Stimulated activated naive CD8-positive, alpha-beta T cell treated with anti-CD3 and anti-CD28 coated beads, Interleukin-15, Interleukin-2, amounts not matched to agents 100 U/mL and 50 U/mL, for 24 hours (primary cell): ENCODE data around the gene HS6ST1.
"Not testable (repeated sequence)": the region's sequence is repeated elsewhere in the genome, so short reads cannot be mapped to it uniquely, and the experiment has no call there.

Source experiments
- ATAC-seq: fragments of 150-1000 bp; cut with Tn5 transposase; one replicate; pipeline ENCODE4 v1.10.0; 2021
- DNase-seq: peaks from one replicate; pipeline ENCODE4 v3.0.0; 2021

Gene HS6ST1

DNA sequence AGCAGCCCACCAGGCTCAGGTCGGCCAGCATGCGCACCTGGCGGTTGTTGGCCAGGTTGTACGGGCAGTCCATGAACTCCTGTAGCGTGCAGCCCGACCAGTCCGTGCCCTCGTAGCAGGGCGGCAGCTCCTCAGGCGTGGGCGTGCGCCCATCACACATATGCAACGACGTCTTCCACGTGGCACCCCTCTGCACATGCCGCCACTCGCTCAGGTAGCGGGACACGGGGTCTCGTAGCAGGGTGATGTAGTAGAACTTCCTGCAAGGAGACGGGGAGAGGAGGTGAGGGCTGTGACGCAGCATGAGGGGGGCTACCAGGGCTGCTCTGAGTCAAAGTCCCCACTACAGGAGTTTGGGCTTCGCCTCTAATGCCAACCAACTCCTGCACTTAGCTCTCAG is 50.1 kb downstream of the HS6ST1 start:
- ATAC-seq, DNase-seq: not testable (repeated sequence)

DNA sequence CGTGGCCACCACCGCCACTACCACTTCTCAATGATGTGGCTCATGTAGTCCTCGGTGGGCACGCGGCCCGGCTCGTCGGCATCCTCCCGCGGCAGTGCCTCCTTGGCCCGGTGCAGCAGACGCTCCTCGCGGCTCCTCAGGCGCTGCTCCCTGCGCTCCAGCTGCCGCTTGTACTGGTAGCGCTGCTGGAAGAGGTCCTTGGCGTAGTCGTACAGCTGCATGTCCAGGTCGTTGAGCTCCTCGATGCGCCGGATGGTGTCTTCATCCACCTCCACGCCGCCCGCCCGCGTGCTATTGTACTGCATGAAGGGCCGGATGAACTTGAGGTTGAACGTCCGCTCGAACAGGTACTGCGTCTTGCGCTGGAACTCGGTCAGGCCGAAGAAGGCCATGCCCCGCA is 50.5 kb downstream of the HS6ST1 start:
- DNase-seq, ATAC-seq: not testable (repeated sequence)

DNA sequence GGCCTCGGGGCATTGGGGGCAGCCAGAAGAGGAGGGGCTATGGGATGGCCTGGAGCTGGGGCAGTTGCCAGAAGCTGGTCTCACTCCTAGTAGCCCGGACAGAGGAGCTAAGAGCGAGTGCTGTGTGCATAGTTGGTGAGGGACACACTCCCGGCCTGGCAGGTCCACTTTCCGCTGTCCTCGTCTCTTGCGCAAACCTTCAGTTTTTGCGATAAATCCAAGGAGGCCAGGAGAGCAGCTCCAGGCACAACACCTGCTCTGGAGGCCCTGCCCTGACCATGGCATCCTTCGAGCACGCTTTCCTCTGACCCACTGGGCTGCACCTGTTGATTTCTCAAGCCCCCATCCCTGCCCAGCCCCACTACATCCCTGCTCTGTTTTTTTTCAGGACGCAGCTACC is 51.0 kb downstream of the HS6ST1 start:
- not testable (repeated sequence) for DNase-seq, ATAC-seq

DNA sequence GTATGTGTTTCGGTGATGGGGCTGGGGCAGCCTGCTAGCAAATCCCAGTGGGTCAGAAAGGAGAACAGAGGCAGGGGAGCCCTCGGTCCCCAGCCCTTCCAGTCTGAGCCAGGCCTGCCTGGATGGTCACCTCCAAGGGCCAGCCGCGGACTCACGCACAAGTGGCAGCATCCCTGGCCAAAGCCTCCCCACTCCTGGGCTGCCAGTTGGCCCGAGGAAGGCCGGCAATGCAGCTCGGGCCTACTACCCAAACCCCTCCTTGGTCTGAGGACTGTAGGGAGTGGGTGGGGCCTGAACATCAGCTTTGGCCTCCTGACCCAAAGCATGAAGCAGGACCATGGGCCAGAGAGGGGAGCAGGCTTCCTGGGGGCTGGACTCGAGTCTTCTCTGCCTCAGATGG is 51.5 kb downstream of the HS6ST1 start:
- ATAC-seq, DNase-seq: not testable (repeated sequence)

DNA sequence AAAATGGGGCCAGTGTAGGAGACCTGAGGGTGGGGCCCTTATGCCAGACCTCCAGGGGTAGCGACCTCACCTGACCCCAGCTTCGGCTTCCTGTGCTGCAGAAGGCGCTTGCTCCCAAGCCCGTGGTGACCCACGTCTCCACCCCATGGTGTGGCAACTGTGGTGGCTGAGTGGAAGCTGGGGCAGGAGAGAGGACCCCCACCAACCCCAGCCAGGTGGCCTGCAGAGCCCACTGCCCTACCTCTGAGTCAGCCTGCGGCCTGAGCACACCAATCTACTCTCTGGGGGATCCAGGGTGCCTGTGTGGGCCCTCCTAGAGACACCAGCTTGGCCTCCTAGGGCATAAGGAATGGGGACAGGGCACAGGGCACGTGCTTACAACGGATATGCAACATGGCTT is 52.2 kb downstream of the HS6ST1 start:
- DNase-seq, ATAC-seq: not testable (repeated sequence)

DNA sequence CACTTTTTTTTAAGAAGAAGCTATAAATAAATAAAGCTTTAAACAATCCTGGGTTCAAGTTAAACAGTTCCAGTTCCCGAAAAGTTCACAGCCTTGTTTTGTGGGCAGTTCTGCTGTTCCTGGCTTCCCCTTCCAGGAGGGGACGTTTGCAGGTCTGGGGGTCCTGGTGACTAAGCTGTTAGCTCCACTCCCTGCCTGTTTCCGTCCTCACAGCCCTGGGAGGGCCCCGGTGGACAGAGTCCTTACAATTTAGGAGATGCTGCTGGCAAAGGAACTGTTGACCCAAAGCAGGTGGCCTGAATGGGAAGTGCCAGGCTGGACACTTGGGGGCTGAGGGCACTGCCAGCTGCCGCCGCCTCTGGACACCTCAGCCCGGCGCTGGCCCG is 53.1 kb downstream of the HS6ST1 start:
- not testable (repeated sequence) for DNase-seq, ATAC-seq

DNA sequence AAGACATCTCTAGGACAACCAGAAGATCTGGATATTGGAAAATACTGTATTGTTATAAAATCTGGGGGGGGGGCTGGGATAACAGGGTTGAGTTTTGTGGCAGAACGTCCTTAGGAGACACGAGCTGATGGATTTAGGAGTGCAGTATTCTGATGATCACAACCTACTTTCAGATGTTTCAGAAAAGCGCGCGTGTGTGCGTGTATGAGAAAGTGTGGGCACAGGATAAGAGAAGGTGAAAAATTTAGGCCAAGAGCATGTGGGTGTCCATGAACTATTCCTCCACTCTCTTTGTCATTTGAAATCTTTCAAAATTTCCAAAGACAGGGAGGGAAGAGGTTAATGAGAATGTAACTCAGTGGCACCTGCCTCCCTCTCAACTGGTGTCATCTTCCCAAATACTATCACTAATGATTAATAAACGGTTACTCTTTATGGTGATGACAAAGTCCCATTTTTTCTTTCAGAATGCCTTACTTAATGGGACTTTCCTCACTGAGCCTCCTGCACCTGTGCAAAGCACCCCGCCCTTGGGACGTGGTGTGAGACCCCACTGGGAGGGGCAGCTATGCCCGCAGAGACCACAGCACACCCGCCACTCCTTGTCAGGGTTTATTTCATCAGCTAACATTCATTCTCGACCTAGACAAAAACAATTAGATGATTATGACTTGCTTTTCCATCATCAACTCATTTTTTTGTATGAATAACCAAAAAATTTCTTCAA is 53.6 kb downstream of the HS6ST1 start:
- ATAC-seq (no peak), DNase-seq (no peak)

DNA sequence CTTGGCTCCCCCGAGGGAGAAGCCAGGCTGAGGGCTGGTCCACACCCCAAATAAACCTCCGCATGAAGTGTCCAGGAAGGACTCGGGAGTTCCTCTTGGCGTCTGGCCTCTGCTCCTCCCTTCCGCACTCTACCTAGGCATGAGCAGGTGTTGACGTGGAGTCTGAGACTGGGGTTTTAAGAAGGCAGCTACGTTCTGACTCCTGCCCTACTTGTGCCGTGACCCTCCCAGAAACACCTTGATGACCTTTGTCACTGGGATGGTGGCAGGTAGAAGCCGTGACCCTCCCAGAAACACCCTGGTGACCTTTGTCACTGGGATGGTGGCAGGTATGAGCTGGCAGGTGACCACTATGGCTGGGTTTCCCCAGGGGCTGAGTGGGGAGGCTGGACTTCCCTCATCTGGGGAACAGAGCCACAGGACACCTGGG is 54.8 kb downstream of the HS6ST1 start:
- ATAC-seq (no peak), DNase-seq (no peak)

DNA sequence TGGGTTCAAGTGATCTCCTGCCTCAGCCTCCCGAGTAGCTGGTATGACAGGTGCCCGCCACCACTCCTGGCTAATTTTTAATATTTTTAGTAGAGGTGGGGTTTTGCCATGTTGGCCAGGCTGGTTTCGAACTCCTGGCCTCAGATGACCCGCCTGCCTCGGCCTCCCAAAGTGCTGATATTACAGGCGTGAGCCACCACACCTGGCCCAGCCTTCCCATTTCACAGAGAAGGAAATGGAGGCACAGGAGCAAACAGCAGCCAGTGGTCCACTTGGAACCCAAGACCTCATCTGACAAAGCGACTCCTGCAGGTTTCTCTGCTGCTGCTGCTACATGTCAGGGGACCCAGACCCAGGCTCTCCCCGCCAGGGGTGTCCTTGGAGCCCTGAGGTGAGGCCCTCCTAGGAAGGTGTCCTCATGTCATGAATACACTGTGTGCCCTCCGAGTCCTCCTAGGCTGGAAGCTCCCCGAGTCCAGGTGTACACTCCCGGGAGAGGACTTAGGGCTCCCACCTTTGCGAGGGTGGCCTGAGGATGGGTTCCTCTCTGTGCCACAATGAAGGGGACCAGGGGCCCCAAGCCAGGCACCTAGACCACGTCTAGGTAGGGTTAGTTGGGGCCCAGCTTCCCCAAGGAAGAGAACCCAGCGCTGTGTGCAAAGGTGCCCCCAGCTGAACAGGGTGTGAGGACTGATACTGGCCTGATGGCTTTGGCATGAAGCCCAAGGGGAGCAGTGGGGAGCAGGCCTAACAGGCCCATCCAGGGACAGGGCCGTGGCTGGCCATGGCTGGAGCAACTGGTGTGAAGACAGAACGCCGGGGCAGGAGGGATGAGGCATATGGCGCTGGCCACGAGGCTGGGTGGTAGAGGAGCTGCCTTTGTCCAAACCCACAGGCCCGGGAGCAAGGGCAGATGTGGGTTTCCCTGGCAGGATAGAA is 56.1 kb downstream of the HS6ST1 start:
- no peak for DNase-seq
- no peak for ATAC-seq

DNA sequence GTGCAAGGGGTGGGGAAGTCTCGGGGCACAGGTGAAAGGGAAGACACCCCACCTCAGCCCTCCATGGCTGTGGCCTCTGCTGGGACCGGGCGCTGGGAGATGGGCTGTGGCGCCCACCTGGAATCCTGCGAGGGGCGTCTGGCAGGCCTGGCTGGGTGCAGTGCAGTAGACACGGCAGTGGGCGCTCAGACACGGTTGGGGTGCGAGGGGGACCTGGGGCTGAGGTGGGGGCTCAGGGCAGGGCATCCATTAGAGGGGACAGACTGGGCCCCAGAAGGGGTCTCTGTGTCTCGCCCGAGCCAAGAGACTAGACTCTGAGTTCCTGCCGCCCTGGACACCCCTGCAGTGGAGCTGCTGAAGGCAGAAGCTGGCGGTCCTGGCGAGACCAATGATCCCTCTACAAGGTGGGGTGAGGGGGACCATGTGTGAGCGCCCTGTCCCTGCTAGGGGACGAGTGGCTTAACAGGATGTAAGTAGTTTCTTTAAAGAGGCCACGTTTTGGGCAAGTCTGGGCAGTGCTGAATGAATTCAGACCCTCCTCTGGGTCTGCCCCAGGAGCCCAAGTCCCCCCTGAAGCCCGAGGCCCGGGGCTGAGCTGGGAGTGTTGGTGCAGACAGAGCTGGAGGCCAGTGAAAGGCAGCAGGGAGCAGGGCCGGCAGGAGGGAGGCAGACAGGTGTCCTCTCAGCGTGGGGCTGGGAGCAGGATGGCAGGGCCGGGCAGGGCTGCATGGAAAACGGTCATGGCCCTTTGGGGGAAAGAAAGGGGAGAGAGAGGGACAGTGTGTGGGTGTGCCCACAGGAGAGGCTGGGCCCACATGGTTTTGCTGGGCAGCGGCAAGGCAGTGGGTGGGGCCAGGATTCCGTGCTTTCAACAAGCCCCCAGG is 57.2 kb downstream of the HS6ST1 start:
- ATAC-seq, result peak; percentile 9
- no peak for DNase-seq

DNA sequence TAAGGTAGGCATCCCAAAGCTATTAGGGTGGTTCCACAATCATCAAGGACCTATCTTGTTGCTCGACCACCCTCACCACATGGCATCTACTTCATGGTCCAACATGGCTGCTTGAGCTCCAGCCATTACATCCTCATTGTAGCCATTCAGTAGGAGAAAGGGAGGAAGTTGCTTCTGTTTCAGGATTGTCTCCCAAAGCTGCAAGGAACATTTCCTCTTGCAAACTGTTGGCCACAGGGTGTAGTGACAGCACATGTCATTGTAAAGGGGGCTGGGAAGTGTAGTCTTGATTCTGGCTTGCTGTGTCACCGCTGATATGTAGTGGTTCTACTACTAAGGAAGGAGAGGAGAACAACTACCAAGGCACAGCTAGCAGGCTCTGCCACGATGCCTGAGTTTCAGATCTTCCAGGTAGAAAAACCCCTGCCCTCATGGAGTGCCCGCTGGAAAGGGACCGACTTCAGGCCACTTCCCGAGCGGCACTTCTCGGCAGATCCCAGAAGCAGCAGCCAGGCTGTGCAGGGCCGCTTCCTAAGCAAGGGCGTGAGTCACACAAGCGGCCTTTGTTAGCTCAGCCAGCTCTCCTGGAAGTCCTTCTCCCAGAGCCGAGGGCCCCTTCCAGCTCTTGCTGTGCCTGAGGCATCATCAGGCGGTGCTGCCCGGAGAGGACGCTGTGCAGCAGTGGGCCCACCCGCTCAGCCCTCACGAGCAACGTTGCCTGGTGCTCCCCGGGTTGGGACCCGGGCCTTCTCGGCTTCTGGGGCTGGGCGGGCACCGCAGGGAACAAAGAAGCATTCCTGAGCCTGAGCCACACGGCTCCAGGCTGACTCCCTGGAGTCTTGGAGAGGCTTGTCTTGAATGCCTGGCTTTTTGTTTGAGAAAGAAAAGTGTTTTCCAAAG is 58.2 kb downstream of the HS6ST1 start:
- ATAC-seq, result no peak
- DNase-seq, result no peak

DNA sequence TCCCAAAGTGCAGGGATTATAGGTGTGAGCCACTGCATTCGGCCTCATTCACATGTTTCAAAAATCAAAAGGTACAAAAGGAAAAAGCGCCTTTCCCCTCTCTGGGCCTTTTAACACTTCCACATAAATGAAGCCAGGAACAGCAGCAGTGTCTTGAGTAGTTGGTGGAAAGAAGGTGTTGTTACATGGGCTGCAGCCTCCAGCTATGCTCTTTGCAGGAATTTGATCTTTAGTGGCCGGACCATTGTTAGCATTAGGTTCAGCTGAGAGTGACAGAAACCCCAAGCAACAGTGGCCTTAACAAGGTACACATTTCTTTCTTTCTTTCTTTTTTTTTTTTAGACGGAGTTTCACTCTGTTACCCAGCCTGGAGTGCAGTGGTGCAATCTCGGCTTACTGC is 59.1 kb downstream of the HS6ST1 start:
- no peak for ATAC-seq
- no peak for DNase-seq

DNA sequence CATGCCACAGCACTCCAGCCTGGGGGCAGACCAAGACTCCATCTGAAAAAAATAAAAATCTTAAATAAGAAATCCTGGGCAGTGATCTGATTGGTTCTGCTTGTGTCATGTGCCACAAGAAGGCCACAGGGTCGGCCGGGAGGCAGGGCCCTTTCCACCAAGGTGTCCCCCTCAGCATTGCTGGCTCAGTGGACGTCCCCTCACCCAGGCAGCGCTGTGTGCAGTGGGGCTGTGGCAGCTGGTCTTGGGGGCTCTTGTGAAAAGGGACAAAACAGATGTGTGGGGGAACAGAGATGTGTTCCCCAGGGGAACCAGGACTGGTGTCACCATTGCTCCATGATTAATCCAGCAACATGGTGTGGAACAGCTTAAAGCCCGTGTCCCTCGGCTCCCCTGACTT is 60.5 kb downstream of the HS6ST1 start:
- no peak for ATAC-seq
- no peak for DNase-seq

DNA sequence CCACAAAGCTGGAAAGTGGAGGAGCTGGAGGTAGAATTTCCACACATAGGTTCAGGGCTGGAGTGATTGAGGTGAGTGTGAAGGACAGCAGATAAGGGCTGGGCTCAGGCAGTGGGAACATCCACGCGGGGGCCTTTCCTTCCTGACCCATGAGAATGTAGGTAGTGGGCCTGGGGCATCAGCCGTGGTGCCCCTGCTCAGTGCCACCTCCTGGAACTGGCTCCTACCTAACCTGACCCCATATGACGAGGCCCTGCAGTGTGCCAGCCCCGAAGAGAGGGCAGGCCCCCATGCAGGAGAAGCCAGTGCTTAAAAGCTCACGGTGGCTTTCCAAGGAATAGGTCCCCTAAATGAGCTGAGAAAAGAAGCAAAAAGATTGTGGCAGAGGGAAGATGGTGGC is 66.2 kb downstream of the HS6ST1 start:
- no peak for ATAC-seq

DNA sequence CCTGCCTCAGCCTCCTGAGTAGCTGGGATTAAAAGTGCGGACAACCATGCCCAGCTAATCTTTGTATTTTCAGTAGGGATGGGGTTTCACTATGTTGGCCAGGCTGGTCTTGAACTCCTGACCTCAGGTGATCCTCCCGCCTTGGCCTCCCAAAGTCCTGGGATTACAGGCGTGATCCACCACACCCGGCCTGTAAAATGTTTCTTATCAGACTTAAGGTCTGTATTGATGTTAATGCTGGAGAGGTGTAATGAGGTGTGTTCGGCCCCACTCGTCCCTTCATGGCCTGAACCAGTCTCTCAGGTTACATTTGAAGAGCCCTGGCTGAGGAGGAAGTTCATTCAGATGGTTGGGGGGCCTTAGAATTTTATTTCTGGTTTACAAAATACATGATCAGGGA is 66.6 kb downstream of the HS6ST1 start:
- ATAC-seq, DNase-seq: not testable (repeated sequence)

More for the DNA sequence above, 66.2 kb downstream of the HS6ST1 start:
- DNase-seq, result no peak

DNA sequence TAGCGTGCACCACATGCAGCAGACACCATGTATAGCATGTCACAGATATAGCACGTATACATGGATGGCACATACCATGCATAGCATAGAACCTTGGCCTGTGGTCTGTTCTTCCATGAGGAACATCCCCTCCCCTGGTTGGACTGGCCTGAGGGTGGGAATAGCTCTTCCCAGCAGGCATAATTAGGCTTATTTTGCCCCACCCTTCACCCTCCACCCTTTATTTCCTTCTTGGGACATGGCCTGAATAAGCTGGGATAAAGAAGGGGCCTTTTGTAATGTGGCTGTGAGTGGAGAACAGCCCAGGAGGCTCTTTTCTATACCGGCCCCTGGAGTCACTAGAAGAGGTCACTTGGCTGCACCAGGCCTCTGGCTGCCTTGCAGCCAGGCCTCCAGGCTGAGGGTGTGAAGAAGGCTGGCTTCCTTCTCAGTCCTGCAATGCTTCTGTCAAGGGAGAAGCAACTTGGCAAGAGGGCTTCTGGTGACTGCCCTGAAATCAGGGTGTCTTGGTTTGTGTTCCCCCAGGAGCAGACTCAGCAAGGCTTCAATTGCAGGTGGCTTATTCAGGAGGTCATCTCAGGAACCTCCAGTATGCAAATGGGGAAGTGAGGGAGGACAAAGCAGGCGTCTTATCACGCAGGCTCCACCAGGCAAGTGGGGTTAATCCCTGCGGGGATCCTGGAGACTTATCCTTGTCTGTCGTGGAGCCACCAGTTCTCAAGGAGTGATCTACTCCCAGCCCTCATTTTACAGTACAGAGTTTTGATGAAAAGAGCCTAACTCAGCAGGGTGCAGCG is 68.2 kb downstream of the HS6ST1 start:
- no peak for ATAC-seq

DNA sequence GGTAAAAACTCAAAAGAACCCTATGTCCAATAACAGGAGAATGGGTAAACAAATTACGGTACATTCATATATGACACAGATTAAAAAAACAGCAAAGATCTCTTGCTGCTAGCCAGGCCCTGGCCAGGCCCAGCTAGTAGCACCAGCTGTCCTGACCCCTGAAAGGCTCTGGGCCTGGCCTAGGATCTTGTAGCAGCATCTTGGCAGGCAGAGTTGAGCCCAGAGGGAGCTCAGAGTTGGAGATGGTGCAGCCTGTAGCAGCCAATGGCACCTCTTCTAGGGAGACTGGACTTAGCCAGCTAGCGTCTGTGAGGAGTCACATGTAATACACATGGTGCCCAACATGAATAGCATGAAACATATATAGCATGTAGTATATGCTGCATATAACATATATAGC is 69.1 kb downstream of the HS6ST1 start:
- DNase-seq (no peak), ATAC-seq (no peak)

More for the DNA sequence above, 68.2 kb downstream of the HS6ST1 start:
- no peak for DNase-seq

DNA sequence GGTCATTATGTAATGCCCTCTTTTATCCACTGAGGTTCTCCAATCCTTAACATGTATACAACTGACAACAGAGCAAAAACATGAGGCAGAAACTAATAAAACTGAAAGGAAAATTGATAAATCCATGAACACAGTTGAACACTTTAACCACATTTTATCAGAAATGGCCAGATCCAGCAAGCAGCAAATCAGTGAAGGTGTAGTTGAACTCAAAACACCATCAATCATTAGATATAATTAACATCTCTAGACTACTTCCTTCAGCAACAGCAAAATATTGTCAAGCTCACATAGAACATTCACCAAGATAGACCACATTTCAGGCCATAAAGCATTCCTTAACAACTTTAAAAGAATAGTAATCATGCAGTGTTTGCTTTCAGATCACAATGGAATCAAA is 72.9 kb downstream of the HS6ST1 start:
- ATAC-seq (no peak), DNase-seq (no peak)

DNA sequence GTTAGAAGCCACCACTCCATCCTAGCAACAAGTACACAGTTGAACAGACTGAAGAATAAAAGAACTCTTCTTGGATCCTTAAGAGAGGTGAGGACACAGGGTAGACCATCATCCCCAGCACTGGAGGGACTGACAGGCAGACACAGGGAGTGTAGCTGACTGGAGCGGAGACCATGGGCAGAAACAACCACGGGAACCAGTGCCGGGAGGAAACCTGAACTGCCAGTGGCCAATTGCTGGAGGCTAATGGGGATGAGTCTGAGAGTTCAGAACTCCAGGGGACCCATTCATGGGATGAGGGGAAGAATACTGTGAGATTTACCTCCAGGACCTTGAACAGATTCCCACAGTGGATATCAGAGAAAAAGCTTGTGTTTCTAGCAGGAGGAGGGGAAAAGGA is 76.8 kb downstream of the HS6ST1 start:
- DNase-seq (no peak), ATAC-seq (no peak)
